ENCODE results near the gene BRINP2. TPM values are rescaled to one million over a fixed set of nuclear protein-coding genes. Genes with fewer than 3 reads are reported as not detected.

BRINP2 gene
- polyA plus RNA-seq, 1 experiment, result not detected

DNA sequence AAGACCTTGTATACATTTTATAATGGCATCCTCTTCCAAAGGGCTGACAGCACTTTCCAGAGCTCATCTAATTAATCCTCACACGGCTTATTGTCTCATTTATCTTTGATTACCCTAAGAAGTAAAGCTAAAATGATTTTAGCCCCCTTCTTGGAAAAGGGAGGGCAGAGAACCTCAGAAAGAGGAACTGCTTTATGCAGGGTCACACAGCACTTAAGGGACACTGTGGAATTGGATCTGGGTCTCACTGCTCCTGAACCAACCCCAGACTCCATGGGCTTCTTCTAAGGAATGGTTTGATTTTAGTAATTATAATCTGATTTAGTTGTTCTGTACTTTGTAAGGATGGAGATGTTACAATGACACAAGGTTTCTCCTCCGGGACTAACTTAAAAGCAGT is 3.2 kb downstream of the BRINP2 start:
- H3K9me3 ChIP-seq (ENCODE audit: control insufficient read depth, insufficient read depth, low read length), result no peaks in the 10 kb centered on the region
- no peak for DNase-seq (ENCODE audit: low read depth, low spot score)
- no peak overlapping the region for H3K4me3 ChIP-seq (ENCODE audit: low read depth, low read length)
- peaks cover 34% of the 10 kb centered on the region for H3K27me3 ChIP-seq (ENCODE audit: control insufficient read depth, insufficient read depth, low read length)
- TF ChIP-seq, protein P1, sequence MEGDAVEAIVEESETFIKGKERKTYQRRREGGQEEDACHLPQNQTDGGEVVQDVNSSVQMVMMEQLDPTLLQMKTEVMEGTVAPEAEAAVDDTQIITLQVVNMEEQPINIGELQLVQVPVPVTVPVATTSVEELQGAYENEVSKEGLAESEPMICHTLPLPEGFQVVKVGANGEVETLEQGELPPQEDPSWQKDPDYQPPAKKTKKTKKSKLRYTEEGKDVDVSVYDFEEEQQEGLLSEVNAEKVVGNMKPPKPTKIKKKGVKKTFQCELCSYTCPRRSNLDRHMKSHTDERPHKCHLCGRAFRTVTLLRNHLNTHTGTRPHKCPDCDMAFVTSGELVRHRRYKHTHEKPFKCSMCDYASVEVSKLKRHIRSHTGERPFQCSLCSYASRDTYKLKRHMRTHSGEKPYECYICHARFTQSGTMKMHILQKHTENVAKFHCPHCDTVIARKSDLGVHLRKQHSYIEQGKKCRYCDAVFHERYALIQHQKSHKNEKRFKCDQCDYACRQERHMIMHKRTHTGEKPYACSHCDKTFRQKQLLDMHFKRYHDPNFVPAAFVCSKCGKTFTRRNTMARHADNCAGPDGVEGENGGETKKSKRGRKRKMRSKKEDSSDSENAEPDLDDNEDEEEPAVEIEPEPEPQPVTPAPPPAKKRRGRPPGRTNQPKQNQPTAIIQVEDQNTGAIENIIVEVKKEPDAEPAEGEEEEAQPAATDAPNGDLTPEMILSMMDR (IDR thresholded peaks at IDR 0.05; ENCODE audit: low read depth, low read length), result no peak
- POLR2A ChIA-PET, result no interaction called here
- H3K27ac ChIP-seq (ENCODE audit: low read depth, low read length), result no peak overlapping the region
- CTCF ChIA-PET, result interaction anchor here (3.9 kb wide), 1 partner anchor 8 kb away, joined by 20 read pairs; no protein-coding TSS in a partner anchor

DNA sequence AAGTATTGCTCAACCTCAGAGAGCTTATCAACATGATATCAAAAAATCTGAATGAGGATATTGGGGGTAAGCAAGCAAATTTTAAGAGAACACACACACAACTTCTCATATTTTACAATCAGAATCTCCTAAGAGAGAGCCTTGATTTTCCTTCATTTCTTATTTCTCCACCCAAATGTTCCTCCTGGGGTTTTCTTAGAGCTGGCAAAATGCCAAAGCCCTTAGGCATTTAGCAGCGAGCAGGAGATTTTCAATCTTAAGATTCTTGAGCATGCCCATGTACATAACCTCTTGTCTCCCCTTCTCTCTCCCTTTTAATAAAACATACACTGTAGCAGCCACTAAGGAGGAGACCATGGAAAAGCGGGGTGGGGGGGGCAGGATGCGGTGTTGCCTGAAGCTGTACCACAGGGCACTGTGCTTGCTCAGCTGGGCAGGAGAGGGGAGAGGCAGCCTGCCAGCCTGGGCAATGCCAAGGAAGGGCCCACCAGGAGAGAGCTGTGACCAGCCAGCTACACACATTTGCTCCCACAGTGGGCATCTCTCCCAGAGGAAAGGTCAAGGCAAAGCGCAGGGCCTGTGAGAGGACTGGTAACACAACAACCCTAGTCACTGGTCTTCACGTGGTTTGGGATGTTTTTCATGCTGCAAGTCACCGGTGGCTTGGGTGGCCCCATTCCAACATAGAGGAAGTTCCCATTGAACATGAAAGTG is 4.3 kb downstream of the BRINP2 start:
- H3K27me3 ChIP-seq (ENCODE audit: control insufficient read depth, insufficient read depth, low read length), result peaks cover 36% of the 10 kb centered on the region
- ChIA-PET CTCF (no interaction called here), POLR2A (no interaction called here)
- H3K9me3 ChIP-seq (ENCODE audit: control insufficient read depth, insufficient read depth, low read length), result no peaks in the 10 kb centered on the region
- no peak overlapping the region for H3K27ac ChIP-seq (ENCODE audit: low read depth, low read length)
- H3K4me3 ChIP-seq (ENCODE audit: low read depth, low read length), result no peak overlapping the region
- DNase-seq (ENCODE audit: low read depth, low spot score), result no peak
- TF ChIP-seq, protein P1 (IDR thresholded peaks at IDR 0.05; ENCODE audit: low read depth, low read length), result no peak

DNA sequence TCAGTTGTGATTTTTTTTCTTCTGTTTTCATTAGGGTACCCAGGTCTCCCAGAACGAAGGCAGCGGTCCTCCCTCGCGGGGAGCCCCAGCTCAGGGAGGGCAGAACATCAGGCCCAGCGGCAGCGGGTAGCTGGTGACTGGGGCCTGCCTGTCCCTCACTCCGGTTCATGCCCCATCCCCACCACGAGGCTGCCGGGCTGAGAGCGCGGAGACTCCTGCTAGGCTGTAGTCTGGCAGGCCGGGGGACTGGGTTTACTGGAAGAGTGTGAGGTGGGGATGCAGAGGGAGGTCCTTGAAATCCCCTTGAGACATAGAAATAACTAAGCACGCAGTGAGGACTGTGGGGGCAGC is 10.5 kb downstream of the BRINP2 start:
- DNase-seq (ENCODE audit: low read depth, low spot score), result no peak
- Histone ChIP-seq H3K9me3 (ENCODE audit: control insufficient read depth, insufficient read depth, low read length) (no peaks in the 10 kb centered on the region; the same call in 1 of the 2 replicates), H3K27ac (ENCODE audit: low read depth, low read length) (peak overlapping the region; percentile 2), H3K27me3 (ENCODE audit: control insufficient read depth, insufficient read depth, low read length) (peaks cover 22% of the 10 kb centered on the region), H3K4me3 (ENCODE audit: low read depth, low read length) (peak overlapping the region; percentile 46)
- TF ChIP-seq, protein P1 (IDR thresholded peaks at IDR 0.05; ENCODE audit: low read depth, low read length), result no peak
- POLR2A ChIA-PET, result no interaction called here
- CTCF ChIA-PET, result interaction anchor here (0.9 to 4.4 kb wide), 29 partner anchors 9 to 766 kb away, joined by 3 to 27 read pairs (median 5); partner anchors contain the start of genes ASTN1 and BRINP2

DNA sequence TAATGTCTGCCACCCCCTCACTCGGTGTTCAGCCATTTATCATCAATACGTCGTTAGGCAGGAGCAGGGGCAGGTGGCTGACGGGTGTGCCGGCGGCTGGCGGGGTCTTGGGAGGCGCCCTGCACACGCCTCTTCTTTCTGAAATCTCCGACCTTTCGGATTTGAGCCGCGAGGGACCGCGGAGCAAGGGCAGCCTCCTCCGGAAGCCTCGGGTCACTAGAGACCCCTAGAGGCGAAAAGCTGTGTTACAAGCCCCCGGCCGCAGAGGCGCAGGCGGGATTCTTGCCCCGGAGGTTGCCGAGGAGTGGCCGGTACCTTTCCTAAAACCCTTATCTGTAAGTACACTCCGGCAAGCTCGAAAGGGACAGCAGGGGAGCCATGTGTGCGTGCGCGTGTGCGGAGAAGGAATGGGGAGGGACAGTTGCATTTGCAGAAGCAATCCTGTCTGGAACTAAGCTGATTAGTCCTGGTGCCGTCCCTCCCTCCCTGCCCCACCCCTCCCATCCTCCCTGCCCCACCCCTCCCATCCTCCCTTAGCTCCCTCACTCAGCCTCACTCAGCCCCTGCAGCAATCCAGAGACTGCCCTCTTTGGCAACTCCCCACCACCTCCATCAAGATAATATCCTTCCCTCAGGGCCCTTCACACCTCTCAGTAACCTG is 11.0 kb downstream of the BRINP2 start:
- no peaks in the 10 kb centered on the region; the same call in 1 of the 2 replicates for H3K9me3 ChIP-seq (ENCODE audit: control insufficient read depth, insufficient read depth, low read length)
- no peak overlapping the region for H3K27ac ChIP-seq (ENCODE audit: low read depth, low read length)
- CTCF ChIA-PET, result interaction anchor here (0.7 to 4.4 kb wide), 42 partner anchors 9 to 766 kb away, joined by 3 to 27 read pairs (median 4); partner anchors contain the start of genes ASTN1 and BRINP2
- H3K27me3 ChIP-seq (ENCODE audit: control insufficient read depth, insufficient read depth, low read length), result peaks cover 22% of the 10 kb centered on the region
- TF ChIP-seq, protein P1 (IDR thresholded peaks at IDR 0.05; ENCODE audit: low read depth, low read length), result peak; percentile 86
- H3K4me3 ChIP-seq (ENCODE audit: low read depth, low read length), result peak overlapping the region; percentile 46
- POLR2A ChIA-PET, result no interaction called here
- no peak for DNase-seq (ENCODE audit: low read depth, low spot score)

DNA sequence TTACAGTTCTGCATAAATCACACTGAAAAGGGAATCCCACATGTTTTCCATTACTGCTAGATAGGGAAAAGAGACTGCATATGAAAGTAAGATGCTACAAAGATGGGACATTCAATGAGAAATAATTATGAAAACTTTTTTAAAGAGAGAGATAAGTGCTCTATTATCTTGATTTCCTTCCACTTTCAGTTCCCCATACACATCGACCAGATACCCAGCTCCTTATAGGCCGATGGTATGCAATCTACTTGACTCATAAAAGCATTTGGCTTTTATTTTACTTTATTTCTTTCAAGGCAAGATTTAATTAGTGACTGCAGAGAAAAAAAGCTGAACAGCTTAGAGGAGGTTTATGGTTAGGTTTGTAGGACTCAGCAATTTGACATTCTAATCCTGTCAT is 13.1 kb downstream of the BRINP2 start:
- TF ChIP-seq, protein P1 (IDR thresholded peaks at IDR 0.05; ENCODE audit: low read depth, low read length), result no peak
- Histone ChIP-seq H3K27me3 (ENCODE audit: control insufficient read depth, insufficient read depth, low read length) (peaks cover 18% of the 10 kb centered on the region), H3K4me3 (ENCODE audit: low read depth, low read length) (no peak overlapping the region), H3K27ac (ENCODE audit: low read depth, low read length) (no peak overlapping the region), H3K9me3 (ENCODE audit: control insufficient read depth, insufficient read depth, low read length) (no peaks in the 10 kb centered on the region; the same call in 1 of the 2 replicates)
- no peak for DNase-seq (ENCODE audit: low read depth, low spot score)
- ChIA-PET POLR2A (no interaction called here), CTCF (interaction anchor here (1.1 to 4.4 kb wide), 6 partner anchors 18 to 303 kb away, joined by 3 to 27 read pairs (median 4); no protein-coding TSS in a partner anchor)
